HepG2 (cell line): ENCODE measurements around the gene JPH3. TPM values are rescaled to one million over a fixed set of nuclear protein-coding genes. Genes with fewer than 3 reads are reported as not detected.

Experiments used
- CENPX ChIP-seq: sonication (generic); formaldehyde crosslinking; IDR thresholded peaks from 2 replicates; pipeline ENCODE4 v1.9.0; 2021; ENCODE audit warnings: mild to moderate bottlenecking, missing genetic modification reagents, moderate library complexity
- DMAP1 ChIP-seq: IDR thresholded peaks from 2 replicates; pipeline ENCODE4 v1.6.1; 2016
- EEA1 ChIP-seq: sonication (generic); formaldehyde crosslinking; IDR thresholded peaks from 2 replicates; pipeline ENCODE4 v1.5.1; 2020; ENCODE audit warnings: mild to moderate bottlenecking, missing genetic modification reagents, borderline replicate concordance
- GABPB1 ChIP-seq: IDR thresholded peaks from 2 replicates; pipeline ENCODE4 v1.6.1; 2016; ENCODE audit warnings: mild to moderate bottlenecking, missing genetic modification reagents, moderate library complexity, missing compliant biosample characterization
- KDM1A ChIP-seq: IDR thresholded peaks from 2 replicates; pipeline ENCODE4 v1.6.1; 2016; ENCODE audit warnings: missing compliant biosample characterization
- MED8 ChIP-seq: sonication (generic); formaldehyde crosslinking; IDR thresholded peaks from 2 replicates; pipeline ENCODE4 v1.8.1; 2023; ENCODE audit warnings: mild to moderate bottlenecking, missing genetic modification reagents; ENCODE audit not compliant: insufficient replicate concordance
- NCOA1 ChIP-seq: sonication (generic); formaldehyde crosslinking; IDR thresholded peaks from 2 replicates; pipeline ENCODE4 v1.9.0; 2021; ENCODE audit warnings: missing genetic modification reagents
- PHF5A ChIP-seq: IDR thresholded peaks from one replicate; pipeline ENCODE4 v1.6.1; 2018; ENCODE audit warnings: low read depth, missing genetic modification reagents; ENCODE audit not compliant: unreplicated experiment
- ZFAT ChIP-seq: sonication (generic); formaldehyde crosslinking; conservative IDR thresholded peaks from 2 replicates; pipeline ENCODE4 v1.8.1; 2023; ENCODE audit warnings: missing genetic modification reagents, inconsistent platforms
- ZFP1 ChIP-seq: IDR thresholded peaks from 2 replicates; pipeline ENCODE4 v1.6.1; 2016
- ZFP37 ChIP-seq: sonication (generic); formaldehyde crosslinking; IDR thresholded peaks from 2 replicates; pipeline ENCODE4 v1.4.0; 2020; ENCODE audit warnings: missing genetic modification reagents, borderline replicate concordance
- ZNF547 ChIP-seq: sonication (generic); formaldehyde crosslinking; IDR thresholded peaks from 2 replicates; pipeline ENCODE4 v1.5.1; 2020; ENCODE audit warnings: mild to moderate bottlenecking, missing genetic modification reagents
- ZNF878 ChIP-seq: sonication (generic); formaldehyde crosslinking; IDR thresholded peaks from 2 replicates; pipeline ENCODE4 v1.8.1; 2023; ENCODE audit warnings: mild to moderate bottlenecking, missing genetic modification reagents, moderate library complexity
- polyA plus RNA-seq, 8 experiments: library from polyadenylated mRNA; depleted of rRNA in 3 of 8; stranded (reverse) in 7 of 8; unstranded in 1 of 8; fragments of >200 nt; fragmentation: Illumina TruSeq in 4 of 8; extraction: Trizol in 4 of 8; gene quantifications; 2 replicates each; pipeline versions ENCODE4 v1.2.1 to v1.2.3, GENCODE V29; 2011 to 2016; ENCODE audit warnings: low read depth in 4 of 8, missing spikeins in 1 of 8, mixed read lengths in 1 of 8; ENCODE audit not compliant: insufficient read depth in 1 of 8
- total RNA-seq, 5 experiments: library from RNA; depleted of rRNA; stranded (reverse); fragments of >200 nt; fragmentation: Illumina TruSeq; extraction: Trizol; gene quantifications; 2 replicates each; pipeline ENCODE4 v1.2.3, GENCODE V29; 2016; ENCODE audit warnings: low read depth in 1 of 5
- TF ChIP-seq, protein P1 (sequence below): IDR thresholded peaks from 2 replicates; pipeline ENCODE4 v1.6.1; 2018; ENCODE audit warnings: missing genetic modification reagents, mild to moderate bottlenecking, missing compliant biosample characterization
- TF ChIP-seq, protein P2 (sequence below): IDR thresholded peaks from 2 replicates; pipeline ENCODE4 v1.6.1; 2012; ENCODE audit warnings: low read depth, low read length, improper control_type of control experiment
- TF ChIP-seq, protein P3 (sequence below): sonication (generic); formaldehyde crosslinking; IDR thresholded peaks from 2 replicates; pipeline ENCODE4 v1.9.0; 2021; ENCODE audit warnings: missing genetic modification reagents, borderline replicate concordance
- TF ChIP-seq, protein P4 (sequence below): sonication (generic); formaldehyde crosslinking; IDR thresholded peaks from 2 replicates; pipeline ENCODE4 v1.8.0; 2022; ENCODE audit warnings: mild to moderate bottlenecking, missing genetic modification reagents, borderline replicate concordance
- TF ChIP-seq, protein P5 (sequence below): sonication (generic); formaldehyde crosslinking; IDR thresholded peaks from 2 replicates; pipeline ENCODE4 v1.9.0; 2021; ENCODE audit warnings: missing genetic modification reagents, borderline replicate concordance
- TF ChIP-seq, protein P6 (sequence below): sonication (generic); formaldehyde crosslinking; IDR thresholded peaks from 2 replicates; pipeline ENCODE4 v1.8.0; 2022; ENCODE audit warnings: missing genetic modification reagents, low read depth, mild to moderate bottlenecking, borderline replicate concordance
- TF ChIP-seq, protein P7 (sequence below): sonication (generic); formaldehyde crosslinking; IDR thresholded peaks from 2 replicates; pipeline ENCODE4 v1.5.0; 2020; ENCODE audit warnings: missing genetic modification reagents, mild to moderate bottlenecking, borderline replicate concordance

Gene JPH3
- total and polyA plus RNA-seq, 2 of the 13 experiments (the other 11 are each of a cell fraction or from before 2014, with no cell fraction given) = not detected

DNA sequence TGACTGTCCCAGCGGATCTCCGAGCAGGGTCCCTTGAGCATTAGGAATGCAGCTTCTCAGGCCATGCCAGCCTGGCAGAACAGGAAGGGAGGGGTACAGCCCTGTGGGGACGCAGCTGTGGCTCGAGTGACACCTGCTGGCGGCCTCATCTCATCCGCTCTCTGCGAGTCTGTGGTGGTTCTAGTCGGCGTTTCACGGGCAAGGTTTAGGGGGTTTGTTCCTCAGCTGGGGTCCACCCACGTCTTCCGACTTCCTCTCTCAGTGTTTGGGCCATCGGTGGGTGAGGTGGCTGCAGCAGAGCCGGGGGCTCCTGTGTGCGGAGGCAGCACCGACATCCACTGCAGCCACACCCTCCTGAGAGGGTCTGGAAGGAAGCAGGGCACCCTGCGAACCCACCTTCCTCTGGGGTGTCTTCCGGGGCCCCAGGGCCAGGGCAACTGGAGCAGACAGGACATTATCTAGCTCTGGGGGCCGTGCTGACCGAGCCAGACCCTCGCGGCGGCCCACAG is 33.3 kb downstream of the JPH3 start (continued):
- TF ChIP-seq, protein P1, sequence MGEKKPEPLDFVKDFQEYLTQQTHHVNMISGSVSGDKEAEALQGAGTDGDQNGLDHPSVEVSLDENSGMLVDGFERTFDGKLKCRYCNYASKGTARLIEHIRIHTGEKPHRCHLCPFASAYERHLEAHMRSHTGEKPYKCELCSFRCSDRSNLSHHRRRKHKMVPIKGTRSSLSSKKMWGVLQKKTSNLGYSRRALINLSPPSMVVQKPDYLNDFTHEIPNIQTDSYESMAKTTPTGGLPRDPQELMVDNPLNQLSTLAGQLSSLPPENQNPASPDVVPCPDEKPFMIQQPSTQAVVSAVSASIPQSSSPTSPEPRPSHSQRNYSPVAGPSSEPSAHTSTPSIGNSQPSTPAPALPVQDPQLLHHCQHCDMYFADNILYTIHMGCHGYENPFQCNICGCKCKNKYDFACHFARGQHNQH (CRISPR knock-in tag) = peak; percentile 18; the same call in 1 of the 2 replicates
- TF ChIP-seq ZNF878 (CRISPR knock-in tag) (no peak), DMAP1 (peak; percentile 29; the same call in 1 of the 2 replicates), CENPX (CRISPR knock-in tag) (no peak), ZFP37 (CRISPR knock-in tag) (no peak), KDM1A (CRISPR knock-in tag) (no peak), ZFAT (no peak), PHF5A (CRISPR knock-in tag) (no peak), ZFP1 (CRISPR knock-in tag) (no peak), EEA1 (no peak), GABPB1 (CRISPR knock-in tag) (peak; percentile 59; the same call in 1 of the 2 replicates), NCOA1 (CRISPR knock-in tag) (no peak), MED8 (CRISPR knock-in tag) (peak; percentile 22), ZNF547 (no peak)
- TF ChIP-seq, protein P2, sequence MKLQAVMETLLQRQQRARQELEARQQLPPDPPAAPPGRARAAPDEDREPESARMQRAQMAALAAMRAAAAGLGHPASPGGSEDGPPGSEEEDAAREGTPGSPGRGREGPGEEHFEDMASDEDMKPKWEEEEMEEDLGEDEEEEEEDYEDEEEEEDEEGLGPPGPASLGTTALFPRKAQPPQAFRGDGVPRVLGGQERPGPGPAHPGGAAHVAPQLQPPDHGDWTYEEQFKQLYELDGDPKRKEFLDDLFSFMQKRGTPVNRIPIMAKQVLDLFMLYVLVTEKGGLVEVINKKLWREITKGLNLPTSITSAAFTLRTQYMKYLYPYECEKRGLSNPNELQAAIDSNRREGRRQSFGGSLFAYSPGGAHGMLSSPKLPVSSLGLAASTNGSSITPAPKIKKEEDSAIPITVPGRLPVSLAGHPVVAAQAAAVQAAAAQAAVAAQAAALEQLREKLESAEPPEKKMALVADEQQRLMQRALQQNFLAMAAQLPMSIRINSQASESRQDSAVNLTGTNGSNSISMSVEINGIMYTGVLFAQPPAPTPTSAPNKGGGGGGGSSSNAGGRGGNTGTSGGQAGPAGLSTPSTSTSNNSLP = no peak
- TF ChIP-seq, protein P3, sequence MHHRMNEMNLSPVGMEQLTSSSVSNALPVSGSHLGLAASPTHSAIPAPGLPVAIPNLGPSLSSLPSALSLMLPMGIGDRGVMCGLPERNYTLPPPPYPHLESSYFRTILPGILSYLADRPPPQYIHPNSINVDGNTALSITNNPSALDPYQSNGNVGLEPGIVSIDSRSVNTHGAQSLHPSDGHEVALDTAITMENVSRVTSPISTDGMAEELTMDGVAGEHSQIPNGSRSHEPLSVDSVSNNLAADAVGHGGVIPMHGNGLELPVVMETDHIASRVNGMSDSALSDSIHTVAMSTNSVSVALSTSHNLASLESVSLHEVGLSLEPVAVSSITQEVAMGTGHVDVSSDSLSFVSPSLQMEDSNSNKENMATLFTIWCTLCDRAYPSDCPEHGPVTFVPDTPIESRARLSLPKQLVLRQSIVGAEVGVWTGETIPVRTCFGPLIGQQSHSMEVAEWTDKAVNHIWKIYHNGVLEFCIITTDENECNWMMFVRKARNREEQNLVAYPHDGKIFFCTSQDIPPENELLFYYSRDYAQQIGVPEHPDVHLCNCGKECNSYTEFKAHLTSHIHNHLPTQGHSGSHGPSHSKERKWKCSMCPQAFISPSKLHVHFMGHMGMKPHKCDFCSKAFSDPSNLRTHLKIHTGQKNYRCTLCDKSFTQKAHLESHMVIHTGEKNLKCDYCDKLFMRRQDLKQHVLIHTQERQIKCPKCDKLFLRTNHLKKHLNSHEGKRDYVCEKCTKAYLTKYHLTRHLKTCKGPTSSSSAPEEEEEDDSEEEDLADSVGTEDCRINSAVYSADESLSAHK (CRISPR knock-in tag) = no peak
- TF ChIP-seq, protein P4, sequence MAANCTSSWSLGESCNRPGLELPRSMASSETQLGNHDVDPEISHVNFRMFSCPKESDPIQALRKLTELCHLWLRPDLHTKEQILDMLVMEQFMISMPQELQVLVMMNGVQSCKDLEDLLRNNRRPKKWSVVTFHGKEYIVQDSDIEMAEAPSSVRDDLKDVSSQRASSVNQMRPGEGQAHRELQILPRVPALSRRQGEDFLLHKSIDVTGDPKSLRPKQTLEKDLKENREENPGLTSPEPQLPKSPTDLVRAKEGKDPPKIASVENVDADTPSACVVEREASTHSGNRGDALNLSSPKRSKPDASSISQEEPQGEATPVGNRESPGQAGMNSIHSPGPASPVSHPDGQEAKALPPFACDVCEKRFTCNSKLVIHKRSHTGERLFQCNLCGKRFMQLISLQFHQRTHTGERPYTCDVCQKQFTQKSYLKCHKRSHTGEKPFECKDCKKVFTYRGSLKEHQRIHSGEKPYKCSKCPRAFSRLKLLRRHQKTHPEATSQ = no peak
- TF ChIP-seq, protein P5, sequence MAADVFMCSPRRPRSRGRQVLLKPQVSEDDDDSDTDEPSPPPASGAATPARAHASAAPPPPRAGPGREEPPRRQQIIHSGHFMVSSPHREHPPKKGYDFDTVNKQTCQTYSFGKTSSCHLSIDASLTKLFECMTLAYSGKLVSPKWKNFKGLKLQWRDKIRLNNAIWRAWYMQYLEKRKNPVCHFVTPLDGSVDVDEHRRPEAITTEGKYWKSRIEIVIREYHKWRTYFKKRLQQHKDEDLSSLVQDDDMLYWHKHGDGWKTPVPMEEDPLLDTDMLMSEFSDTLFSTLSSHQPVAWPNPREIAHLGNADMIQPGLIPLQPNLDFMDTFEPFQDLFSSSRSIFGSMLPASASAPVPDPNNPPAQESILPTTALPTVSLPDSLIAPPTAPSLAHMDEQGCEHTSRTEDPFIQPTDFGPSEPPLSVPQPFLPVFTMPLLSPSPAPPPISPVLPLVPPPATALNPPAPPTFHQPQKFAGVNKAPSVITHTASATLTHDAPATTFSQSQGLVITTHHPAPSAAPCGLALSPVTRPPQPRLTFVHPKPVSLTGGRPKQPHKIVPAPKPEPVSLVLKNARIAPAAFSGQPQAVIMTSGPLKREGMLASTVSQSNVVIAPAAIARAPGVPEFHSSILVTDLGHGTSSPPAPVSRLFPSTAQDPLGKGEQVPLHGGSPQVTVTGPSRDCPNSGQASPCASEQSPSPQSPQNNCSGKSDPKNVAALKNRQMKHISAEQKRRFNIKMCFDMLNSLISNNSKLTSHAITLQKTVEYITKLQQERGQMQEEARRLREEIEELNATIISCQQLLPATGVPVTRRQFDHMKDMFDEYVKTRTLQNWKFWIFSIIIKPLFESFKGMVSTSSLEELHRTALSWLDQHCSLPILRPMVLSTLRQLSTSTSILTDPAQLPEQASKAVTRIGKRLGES (CRISPR knock-in tag) = no peak
- TF ChIP-seq, protein P6, sequence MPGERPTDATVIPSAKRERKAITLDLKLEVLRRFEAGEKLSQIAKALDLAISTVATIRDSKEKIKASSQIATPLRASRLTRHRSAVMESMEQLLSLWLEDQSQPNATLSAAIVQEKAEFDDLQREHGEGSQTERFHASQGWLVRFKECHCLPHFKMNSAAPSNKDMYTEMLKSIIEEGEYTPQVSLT = no peak
- TF ChIP-seq, protein P7, sequence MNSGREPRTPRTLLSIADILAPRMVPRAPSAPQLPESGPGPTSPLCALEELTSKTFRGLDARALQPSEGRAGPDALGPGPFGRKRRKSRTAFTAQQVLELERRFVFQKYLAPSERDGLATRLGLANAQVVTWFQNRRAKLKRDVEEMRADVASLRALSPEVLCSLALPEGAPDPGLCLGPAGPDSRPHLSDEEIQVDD (CRISPR knock-in tag) = no peak
